GM18505 (cell line): Measurements from ENCODE around the gene KIF5C.

ENCODE experiments used
- ATAC-seq: cut with Tn5 transposase; IDR thresholded peaks from one replicate; pipeline ENCODE4 v1.9.1; 2021; ENCODE audit not compliant: unreplicated experiment
- POLR2A ChIP-seq: IDR thresholded peaks from 4 replicates; pipeline ENCODE4 v1.6.1; 2011; ENCODE audit warnings: borderline replicate concordance; ENCODE audit not compliant: insufficient read depth, insufficient read length; ENCODE audit errors: extremely low read depth

KIF5C gene

GRCh38 chr2:149001496-149001895 lies 126.5 kb downstream of the KIF5C start:
- TF ChIP-seq POLR2A = no peak
- ATAC-seq = no peak

- ATAC-seq = no peak
- TF ChIP-seq POLR2A = no peak
Measured at GRCh38 chr2:149002378-149002890, 127.4 kb downstream of the KIF5C start.

GRCh38 chr2:149002891-149003740 lies 128.1 kb downstream of the KIF5C start:
- no peak for TF ChIP-seq POLR2A

GRCh38 chr2:149004836-149005235 lies 129.8 kb downstream of the KIF5C start:
- no peak for ATAC-seq

More at GRCh38 chr2:149002891-149003740, 128.1 kb downstream of the KIF5C start:
- no peak for ATAC-seq

GRCh38 chr2:149005471-149006077 lies 130.5 kb downstream of the KIF5C start:
- TF ChIP-seq POLR2A = no peak

More at GRCh38 chr2:149004836-149005235, 129.8 kb downstream of the KIF5C start:
- no peak for TF ChIP-seq POLR2A

GRCh38 chr2:149006883-149007543 lies 132.0 kb downstream of the KIF5C start:
- no peak for ATAC-seq
- TF ChIP-seq POLR2A = no peak

More at GRCh38 chr2:149005471-149006077, 130.5 kb downstream of the KIF5C start:
- no peak for ATAC-seq

- no peak for TF ChIP-seq POLR2A
- no peak for ATAC-seq
Measured at GRCh38 chr2:149008381-149008780, 133.4 kb downstream of the KIF5C start.

GRCh38 chr2:149009576-149010461 lies 134.8 kb downstream of the KIF5C start:
- TF ChIP-seq POLR2A = no peak
- ATAC-seq = no peak

- TF ChIP-seq POLR2A = no peak
- no peak for ATAC-seq
Measured at GRCh38 chr2:149012545-149012944, 137.5 kb downstream of the KIF5C start.

- no peak for ATAC-seq
- TF ChIP-seq POLR2A = no peak
Measured at GRCh38 chr2:149015501-149015900, 140.5 kb downstream of the KIF5C start.

- no peak for TF ChIP-seq POLR2A
- ATAC-seq = no peak
Measured at GRCh38 chr2:149015926-149016563, 141.0 kb downstream of the KIF5C start.
